GM19035 (cell line): ENCODE measurements around the gene DOK4.
A peak's percentile ranks its signal among the peaks of the same experiment; 100 is the strongest.

ENCODE experiments used
- ATAC-seq: cut with Tn5 transposase; IDR thresholded peaks from one replicate; pipeline ENCODE4 v1.9.1; 2021; ENCODE audit not compliant: unreplicated experiment

DOK4 gene

DNA sequence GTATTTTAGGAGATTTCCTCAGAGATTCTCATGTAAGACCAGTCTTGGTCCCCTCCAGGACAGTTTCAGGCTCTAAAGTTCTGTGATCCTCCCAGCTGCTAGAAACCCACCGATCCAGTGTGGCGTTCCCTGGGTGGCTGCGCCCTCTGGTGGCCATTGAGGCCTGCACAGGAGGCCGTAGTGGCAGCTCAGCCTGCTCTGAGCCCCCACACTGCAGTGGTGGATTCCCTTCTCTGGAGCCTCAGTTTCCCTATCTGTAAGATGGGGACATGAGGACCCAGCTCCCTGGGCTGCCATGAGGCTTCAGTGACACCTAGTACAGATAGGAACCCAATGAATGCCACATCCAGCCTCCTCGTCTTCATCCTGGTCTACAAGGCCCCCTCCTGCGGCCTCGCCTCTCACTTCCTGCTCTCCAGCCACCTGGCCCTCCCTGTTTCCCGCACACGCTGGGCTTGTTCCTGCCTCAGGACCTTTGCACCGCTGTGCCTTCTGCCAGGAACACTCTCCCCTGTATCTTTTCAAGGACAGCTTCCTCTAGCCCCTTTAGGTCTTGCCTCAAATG, 33.6 kb upstream of the DOK4 start:
- ATAC-seq: peak; percentile 66

DNA sequence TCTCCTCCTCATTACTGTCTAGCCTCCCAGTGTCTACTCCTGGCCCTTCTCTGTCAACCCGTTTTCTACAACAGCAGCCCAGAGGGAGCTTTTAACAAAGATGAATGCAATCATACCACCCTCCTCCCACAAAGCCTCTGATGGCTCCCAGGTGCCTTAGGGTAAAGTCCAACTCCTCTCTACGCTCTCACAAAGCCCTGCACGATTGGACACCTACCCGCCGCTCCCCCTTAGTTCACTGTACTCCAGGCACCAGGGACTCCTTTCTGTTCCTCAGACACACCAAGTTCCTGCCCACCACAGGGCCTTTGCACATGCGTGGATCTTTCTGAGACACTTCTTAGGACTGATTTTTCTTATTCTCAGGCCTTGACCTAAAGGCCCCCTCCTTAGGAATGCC, 32.6 kb upstream of the DOK4 start:
- no peak for ATAC-seq

DNA sequence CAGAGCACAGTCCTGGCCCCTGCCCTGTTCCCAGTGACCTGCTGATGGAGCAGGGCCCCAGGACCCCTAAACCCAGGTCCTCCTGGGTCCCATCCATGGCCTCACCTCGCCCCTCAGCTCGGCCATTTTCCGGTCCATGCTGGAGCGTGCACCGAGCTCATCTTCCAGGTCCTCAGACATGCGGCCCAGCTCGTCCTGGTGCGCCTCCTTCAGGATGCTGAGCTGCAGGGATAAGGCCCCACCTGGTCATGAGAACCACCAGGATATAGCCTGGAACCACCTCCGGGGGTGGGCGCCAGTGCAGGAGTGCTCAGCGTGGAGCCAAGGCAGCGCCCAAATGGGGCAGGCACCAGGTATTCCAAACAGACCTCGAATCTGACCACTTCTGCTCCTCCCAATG, 32.2 kb upstream of the DOK4 start:
- ATAC-seq: no peak

DNA sequence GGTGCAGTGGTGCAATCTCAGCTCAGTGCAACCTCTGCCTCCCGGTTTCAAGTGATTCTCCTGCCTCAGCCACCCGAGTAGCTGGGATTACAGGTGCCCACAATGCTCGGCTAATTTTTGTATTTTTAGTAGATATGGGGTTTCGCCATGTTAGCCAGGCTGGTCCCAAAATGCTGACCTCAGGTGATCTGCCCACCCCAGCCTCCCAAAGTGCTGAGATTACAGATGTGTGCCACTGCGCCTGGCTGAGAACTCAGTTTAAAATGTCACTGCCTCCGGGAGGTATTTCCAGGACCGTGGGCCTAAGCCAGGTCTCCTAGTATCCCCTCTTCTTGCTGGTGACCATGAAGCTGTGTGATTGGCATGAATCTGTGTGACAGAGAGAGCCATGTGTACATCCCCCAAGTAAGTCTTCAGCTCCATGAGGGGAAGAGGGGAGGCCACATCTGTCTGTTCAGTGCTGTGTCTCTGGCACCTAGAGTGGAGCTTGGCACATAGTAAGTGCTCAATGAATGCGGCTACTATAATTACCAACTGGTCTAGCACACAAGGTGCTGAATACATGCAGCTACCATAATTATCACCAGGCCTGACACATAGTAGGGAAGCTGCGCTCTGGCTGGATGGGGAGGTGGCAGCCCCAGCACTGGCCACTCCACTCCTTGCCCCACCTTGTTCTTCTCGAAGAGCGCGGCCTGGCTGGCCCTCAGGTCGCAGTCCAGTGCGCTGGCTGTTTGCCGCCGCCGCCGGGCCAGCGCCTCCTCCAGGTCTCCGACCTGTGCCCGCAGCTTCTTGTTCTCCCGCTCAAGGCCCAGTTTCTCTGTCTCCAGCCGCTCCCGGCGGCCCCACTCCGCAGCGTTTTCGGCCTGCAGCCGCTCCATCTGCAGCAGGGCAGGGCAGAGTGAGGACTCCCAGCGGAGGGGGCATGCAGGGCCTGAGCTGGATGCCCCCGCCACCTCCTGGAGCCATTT, 31.4 kb upstream of the DOK4 start:
- ATAC-seq: no peak

DNA sequence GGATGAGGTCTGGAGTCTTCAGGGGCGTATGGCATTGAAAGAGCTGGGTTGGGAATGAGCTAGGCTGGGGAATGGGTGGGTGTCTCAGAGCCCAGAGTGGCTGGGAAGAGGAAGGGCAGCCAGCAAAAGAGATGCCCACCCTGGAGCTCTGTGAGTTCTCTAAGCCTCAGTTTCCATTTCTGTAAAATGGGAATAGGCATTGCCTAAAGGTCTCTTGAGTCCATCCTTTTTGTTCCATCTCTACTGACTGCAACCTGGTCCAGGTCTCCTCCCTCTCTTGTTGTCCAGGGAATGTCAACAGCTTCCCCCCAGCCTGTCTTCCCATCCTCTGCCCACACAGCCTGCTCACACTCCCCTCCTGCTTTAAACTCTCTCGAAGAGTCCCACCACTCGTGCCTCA, 30.5 kb upstream of the DOK4 start:
- ATAC-seq: no peak

DNA sequence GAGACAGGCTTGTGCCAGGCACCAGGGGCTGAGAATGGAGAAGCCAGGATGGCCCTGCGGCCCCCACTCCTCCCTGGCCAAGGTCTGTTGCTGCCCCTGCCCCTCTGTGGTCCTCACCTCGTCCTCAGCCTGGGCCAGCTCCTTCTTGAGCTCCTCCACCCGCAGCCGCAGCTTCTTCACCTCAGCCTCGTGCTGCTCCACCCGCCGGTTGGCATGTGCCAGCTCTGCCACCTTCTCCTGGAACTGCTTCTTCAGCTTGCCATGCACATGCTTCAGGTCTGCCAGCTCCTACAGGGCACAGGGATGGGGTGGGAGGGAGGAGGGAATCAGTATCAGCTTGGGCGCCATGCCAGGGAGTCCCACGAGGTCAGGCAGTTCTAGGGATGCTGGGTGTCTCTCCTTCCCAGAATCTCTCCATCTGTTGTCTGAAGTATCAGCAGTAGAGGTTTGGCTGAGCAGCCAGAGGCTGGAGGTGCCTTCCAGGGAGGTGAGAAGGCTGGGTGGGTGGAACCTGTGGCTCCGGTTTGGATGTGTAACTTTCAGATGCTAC, 30.0 kb upstream of the DOK4 start:
- ATAC-seq: no peak

DNA sequence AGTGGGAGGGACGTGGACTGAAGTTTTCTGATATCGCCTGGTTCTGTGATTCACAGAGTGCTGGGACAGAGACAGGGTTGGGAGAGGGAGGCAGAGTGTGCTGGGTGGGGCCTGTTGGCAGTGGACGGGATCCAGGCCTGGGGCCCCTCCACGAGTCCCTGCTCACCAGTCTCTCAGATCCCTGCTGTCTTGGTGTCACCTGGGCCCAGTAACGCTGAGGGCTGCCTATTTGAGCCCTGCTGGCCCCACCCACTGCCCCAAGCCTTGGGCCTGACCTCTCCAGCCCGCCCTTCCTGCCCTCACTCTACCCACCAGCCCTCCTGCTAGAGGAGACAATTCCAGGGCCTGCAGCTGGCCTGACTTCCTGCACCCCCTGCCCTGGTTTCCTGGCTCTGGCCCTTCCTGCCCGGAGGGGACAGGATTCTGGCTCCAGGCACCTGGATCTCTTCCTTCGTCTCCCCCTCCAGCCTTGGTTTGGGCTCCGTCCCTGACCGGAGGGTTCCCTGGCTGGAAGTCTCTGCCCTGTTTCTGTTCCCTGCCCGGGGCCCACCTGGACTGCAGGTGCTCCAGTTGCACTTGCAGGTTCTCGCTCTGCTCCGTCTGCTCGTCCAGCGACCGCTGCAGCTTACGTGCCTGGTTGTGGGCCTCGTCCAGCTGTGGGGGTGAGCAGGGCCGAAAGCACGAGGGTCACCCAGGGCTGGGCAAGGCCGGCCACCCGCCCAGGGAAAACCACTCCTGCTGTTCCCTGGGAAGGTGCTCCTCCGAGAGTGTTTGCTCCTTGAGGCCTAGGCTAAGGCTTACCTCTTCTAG, 28.7 kb upstream of the DOK4 start:
- no peak for ATAC-seq

DNA sequence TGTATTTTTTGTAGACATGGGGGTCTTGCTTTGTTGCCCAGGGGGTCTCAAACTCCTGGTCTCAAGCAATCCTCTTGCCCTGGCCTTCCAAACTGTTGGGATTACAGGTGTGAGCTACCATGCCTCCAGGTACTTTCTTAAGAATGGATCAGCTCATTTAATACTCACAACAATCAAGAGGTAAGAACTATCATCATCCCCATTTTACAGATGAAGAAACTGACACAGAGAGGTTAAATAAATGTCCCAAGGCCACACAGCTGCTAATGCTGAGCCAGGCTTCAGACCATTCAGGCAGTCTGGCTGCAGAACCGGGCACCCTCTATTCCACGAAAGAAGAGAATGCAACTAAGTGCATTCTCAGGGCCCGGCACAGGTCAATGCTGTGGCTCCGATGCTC, 28.1 kb upstream of the DOK4 start:
- ATAC-seq: no peak

DNA sequence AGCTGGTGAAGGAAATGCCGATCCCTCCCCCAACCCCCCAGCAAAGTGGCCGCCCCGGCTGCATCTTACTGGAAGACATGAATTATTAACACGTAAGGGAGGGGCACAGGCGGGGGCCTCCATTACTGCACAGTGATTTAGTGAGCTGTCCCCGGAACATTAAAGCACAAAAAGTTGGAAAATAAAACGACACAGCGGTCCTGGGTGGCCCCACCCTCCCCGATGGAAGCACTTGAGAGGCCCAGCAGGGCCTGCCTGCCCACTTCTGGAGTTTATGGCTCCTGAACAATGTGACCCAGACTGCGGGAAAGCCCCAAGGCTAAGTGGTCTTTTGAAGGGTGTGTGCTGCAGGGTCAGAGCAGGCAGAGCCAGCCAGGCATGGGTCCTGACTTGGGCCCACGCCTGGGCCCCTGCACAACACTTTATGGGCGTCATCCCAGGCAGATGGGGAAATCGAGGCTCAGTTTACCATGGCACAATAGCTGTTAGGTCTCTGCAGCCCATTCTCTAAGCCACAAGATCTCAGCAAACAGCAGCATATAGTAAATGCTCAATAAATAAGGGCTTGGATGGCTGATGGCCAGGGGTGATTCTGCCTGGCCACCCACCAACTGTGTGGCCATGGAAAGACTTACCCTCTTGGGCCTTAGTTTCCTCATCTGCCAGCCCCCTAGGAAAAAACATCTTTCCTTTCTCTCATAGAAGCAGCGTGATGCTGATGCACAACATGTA, 27.2 kb upstream of the DOK4 start:
- ATAC-seq: no peak

DNA sequence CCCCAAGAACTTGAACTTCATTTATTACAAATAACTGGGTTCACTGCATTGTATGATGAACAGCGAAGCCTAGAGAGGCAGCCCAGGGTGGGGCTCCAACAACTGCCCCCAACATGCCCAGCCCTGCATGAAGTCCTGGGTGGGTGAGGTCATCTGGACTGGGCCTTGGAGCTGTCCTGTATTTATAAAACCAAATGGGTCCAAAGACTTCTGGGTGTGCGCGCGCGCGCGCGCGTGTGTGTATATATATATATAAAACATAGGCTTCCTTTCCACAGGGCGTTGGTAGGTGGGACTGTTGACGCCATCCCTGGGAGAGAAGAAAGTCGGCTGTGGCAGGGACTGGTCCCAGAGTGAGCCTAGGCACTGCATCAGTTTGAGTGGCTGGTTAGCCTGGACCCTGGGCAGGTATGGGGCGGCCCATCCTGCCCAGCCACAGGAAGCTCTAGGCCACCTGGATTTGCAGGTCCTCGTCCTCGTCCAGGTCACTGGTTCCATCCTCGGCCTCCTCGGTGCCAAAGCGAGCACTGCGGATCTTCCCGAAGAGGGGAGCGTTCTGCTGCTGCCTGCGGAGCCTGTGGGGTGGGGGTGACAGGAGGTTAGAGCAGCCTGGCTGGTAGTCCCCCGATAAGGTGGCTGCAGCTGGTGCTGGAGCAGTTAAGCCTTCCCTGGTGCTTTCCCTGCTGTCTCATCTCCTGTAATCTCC, 26.2 kb upstream of the DOK4 start:
- ATAC-seq: no peak

DNA sequence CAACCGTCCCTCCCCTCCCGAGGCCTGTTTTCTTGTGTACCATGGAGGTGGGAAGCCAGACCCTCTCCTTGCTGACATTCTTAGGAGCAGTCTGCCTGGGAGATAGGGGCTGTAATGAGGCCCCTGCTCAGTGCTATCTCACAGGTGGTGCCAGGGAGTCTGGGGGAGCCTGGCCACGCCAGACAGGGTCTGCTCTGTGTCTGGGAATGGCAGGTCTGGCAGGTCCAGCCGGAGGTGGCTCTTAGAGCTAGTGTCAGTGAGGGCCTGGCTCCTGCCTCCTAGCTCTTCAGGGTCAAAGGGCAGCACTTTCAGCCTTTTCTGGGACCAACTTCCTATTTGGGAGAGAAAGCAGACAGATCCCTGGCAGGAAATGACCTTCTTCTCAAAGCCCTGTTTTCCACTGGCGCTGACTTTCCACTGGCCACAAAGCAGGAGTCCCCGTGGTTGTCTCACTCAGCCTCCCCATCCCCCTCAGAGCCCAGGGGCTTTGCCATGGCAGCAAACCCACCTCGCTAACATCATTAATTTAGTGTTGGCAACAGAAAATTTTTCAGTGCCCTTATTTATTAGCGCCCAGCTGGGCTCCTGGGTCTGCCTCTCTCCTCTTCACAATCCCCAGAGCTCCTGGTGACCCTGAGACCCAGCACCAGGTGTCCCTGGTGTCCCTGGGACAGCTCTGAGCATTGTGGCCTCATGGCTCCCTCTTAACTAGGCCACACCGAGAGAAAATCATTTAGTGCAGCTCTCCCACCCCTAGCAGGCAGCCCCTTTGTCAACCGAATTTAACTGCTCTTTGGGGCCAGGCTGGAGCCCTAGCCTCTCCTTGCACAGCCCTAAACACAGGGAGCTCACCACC, 24.0 kb upstream of the DOK4 start:
- ATAC-seq: no peak

DNA sequence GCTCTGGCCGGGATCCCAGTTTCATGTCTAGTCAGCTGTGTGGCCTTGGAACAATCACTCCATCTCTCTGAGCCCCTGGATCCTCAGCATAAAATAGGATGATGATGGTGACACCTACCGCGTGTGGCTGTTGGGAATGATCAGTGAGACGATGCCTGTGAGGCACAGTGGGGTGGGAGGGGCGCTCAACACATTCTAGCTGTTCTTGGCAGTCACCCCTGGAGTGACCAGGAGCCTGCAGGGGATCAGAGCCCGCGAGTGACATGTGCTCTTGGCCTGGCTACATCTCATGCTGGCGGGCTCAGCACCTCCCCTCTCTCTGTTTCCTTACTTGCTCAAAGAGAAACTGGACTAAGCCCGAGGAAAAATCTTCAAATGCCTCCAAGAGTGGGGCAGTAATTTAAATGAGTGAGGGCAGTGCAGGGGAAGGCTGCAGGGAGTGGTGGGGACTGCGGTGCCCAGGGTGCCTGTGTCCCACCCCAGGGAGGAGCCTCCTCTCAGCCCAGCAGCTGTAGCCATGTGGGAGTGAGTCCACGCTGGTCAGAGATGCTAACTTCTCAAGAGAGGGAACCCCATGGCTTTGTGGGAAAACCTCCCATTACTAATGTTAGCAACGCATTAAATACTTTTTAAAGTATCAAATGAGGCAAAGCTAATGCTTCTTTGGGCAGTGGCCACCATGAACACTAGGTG, 23.1 kb upstream of the DOK4 start:
- ATAC-seq: no peak

DNA sequence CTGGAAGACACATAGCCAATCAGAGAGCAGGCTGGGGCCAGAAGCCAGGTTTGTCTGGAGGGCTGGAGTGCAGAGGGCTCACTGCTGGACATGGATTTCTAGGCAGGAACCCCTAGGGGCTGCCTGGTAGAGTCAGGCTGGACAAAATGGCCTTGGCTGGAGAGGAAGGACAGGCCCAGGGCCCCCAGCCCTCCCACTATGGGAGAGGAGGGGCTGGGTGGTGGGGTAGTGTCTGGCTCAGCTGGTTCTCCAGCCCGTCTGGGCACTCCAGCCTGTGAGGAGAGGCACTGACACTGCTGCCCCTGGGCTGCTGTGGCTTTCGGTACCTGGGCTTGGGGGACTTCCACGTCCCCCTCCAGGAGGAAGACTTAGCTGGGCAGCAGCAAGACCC, 21.7 kb upstream of the DOK4 start:
- no peak for ATAC-seq

DNA sequence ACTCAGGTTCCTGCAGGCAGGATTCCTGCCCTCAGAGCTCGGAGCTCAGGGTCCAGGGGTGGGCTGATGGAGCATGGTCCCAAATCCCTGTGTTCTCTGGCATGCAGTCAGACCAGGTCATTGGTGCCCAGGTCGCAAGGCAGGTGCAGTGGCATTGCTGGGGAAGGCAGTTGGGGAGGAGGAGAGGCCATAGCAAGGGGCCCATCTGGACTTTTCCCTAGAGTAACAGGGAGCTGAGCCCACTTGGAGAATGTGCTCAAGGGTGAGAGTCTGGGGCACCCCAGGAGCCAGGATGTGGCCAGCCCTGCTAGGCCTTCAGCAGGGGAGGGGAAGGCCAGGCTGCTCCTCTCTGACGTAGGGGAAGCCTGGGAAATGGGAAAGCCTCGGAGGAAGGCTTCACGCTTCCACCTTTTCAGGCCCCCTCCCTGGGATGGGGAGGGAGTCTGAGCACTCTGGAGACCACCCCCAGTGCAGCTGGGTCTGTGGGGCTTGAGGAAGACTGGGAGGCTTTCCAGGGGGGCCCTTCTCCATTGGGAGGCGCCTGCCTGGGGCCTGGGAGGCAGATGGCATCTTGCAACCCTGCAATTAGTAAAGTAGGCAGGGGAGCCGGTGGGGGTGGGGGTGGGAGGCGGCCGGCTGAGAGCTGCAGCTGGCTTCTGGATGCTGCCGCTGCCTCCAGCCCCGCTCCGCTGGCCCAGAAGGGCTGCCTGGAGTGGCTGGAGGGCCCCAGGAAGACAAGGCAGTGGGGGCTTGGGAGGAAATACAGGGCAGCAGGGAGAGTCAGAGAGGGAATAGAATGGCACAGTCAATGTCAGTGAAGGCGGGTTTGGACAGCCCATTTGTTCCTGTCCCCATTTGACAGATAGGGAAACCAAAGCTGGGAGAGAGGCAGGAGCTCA, 21.1 kb upstream of the DOK4 start:
- ATAC-seq: no peak

DNA sequence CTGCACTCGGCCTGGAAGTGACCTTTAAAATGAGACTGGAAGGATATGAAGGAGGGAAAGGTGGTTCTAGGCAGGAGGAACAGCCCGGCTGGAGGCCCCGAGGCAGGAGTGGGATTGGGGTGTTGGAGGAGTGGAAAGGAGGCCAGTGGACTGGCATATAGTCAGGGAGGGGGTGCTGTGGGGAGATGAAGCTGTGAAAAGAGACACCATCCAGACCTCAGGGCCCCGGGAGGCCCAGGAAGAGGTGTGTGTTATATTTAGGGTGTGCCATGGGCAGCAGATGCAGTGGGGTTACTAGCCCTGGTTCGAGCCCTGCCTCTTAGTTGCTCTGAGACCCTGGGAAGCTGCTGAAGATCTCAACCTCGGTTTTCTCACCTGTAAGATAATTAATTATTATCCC, 18.9 kb upstream of the DOK4 start:
- no peak for ATAC-seq

DNA sequence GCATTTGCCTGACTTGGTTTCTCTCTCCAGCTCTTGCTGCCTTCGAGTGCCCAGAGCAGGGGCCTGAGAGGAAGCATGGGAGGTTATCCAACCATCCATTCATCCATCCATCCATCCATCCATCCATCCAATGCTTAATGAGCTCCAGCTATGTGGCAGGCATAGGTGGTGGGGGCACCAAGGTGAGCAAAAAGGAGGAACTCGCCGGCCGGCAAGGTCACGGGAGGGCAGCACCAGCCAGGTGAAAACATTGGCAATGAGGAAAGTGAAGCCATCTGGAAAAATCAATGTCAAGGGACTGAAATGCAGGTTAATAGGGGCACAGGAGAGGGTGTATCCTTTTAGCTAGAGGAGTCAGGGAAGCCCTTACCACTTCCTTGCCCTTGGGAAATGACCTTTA, 18.2 kb upstream of the DOK4 start:
- ATAC-seq: no peak

DNA sequence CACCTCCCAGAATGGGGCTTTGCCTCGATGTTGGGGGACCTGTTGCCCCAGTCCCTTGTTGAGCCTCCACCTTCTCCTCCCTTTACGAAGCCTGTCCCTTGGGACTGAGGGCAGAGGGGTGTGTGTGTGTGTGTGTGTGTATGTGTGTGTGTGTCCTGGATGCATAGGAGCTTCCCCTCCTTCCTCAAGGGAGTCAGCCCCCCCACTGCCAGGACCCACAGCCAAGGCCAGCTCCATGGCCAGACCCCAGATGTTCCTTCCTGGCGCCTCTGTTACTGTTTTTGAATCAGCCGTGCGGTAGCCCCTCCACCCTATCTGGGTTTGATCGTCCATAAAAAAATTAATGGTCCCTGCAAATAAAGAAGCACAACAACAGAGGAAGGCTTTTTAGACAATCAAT, 17.7 kb upstream of the DOK4 start:
- no peak for ATAC-seq

DNA sequence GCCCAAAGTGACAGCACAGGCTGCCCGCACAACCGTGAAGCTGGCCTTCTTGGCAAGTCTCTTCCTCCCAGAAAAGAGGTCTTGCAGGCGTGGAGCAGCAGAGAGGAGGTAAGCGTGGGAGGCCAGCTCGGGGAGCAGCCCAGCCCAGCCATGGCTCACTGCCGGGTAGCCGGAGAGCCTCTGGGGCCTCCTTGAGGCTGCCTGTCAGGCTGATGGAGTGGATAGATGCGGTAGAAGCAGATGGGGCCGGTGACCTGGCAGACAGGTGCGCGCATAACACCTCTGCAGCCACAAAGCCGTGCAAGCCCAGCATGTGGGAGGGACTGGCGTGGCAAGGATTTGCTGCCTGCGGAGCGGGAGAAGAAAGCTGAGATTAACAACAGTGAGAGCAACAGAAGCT, 17.1 kb upstream of the DOK4 start:
- no peak for ATAC-seq
